Amniotic epithelial cell (primary cell): ENCODE measurements around the gene TMEM8B.

Experiments used
- DNase-seq: peaks from one replicate; pipeline ENCODE4 v3.0.0-alpha.2; 2010; ENCODE audit warnings: low read depth

The TMEM8B gene, protein sequence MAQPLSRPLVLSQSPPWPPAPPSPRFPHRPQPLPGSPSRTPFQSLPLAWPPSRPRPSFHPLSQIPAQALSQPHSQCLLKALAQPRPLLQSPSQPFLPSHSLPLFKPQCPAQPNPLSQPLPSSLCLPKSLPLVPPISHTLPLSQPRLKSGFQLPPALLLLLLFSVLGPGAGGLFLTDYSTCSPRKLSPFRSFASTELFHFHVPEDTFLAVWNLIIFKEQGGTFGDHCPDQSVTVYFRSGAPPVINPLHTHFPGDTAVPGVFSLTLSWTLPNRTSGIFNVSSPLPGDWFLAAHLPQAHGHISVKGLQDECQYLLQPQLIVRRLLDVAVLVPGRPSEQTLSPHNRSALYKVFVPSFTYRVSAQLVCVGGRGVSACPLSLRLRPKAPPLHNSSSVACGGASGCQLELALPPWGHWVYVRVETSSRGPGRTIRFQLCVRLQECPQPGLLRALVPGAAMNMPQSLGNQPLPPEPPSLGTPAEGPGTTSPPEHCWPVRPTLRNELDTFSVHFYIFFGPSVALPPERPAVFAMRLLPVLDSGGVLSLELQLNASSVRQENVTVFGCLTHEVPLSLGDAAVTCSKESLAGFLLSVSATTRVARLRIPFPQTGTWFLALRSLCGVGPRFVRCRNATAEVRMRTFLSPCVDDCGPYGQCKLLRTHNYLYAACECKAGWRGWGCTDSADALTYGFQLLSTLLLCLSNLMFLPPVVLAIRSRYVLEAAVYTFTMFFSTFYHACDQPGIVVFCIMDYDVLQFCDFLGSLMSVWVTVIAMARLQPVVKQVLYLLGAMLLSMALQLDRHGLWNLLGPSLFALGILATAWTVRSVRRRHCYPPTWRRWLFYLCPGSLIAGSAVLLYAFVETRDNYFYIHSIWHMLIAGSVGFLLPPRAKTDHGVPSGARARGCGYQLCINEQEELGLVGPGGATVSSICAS

DNA sequence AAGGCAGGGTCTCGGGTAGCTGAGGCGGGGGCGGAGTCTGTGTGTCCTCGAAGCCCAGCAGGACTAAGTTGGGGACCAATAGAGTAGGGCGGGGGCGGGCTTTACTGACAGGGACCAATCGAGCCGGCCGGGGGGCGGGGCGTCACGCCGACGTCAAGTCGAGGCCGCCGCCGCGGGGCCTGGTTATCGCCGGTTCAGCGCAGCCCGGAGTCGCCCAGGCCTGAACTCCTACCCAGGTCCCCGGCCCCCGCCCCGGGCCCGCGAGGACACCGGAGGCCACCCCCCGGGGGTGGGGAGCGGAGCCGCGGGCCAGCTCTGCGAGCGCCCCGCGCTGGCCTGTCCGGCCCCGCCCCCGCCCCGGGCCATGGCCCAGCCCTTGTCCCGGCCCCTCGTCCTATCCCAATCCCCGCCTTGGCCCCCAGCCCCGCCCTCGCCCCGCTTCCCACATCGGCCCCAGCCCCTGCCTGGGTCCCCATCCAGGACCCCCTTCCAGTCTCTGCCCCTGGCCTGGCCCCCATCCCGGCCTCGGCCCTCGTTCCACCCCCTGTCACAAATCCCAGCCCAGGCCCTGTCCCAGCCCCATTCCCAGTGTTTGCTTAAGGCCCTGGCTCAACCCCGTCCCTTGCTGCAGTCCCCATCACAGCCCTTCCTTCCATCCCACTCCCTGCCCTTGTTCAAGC lies at the start of gene TMEM8B:
TMEM8B (plus strand) TSS at position 145 of the 680 bp plus-strand sequence; CDS start at position 365, 220 bp downstream.
- DNase-seq = peak; percentile 84

DNA sequence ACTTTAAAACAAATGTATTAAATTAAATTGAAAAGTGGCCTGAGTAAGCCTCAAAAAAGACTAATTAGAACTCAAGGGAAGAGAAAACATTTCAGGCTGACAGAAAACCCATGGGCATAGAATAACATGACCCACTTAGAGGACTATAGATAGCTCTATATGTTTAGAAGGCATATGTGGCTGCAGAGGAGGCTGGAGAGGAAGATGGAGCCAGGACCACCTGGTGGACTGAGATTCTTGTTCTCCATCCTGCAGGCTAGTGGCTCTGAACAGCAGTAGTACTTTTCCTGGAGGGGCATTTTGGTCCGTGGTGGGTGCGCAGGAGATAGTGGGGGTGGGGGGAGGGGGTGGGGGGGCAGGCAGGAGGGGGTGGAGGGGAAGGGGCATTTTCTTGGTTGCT lies 48.0 kb upstream of the TMEM8B start:
- DNase-seq = no peak

DNA sequence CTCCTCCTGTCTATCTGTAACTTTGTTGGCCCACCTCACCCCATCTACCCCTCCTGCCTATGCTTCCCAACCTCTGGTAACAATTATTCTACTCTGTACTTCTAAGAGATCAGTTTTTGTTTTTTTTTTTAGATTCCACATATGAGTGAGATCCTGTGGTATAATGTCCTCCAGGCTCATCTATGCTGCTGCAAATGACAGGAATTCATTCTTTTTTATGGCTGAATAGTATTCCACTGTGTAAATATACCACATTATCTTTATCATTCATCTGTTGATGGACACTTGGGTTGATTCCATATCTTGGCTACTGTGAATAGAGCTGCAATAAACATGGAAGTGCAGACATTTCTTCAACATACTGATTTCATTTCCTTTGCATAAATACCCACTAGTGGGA lies 45.6 kb upstream of the TMEM8B start:
- DNase-seq = no peak

- DNase-seq = no peak
Measured at GRCh38 chr9:35789541-35789940, 39.5 kb upstream of the TMEM8B start.

- no peak for DNase-seq
Measured at GRCh38 chr9:35790025-35790384, 39.0 kb upstream of the TMEM8B start.

DNA sequence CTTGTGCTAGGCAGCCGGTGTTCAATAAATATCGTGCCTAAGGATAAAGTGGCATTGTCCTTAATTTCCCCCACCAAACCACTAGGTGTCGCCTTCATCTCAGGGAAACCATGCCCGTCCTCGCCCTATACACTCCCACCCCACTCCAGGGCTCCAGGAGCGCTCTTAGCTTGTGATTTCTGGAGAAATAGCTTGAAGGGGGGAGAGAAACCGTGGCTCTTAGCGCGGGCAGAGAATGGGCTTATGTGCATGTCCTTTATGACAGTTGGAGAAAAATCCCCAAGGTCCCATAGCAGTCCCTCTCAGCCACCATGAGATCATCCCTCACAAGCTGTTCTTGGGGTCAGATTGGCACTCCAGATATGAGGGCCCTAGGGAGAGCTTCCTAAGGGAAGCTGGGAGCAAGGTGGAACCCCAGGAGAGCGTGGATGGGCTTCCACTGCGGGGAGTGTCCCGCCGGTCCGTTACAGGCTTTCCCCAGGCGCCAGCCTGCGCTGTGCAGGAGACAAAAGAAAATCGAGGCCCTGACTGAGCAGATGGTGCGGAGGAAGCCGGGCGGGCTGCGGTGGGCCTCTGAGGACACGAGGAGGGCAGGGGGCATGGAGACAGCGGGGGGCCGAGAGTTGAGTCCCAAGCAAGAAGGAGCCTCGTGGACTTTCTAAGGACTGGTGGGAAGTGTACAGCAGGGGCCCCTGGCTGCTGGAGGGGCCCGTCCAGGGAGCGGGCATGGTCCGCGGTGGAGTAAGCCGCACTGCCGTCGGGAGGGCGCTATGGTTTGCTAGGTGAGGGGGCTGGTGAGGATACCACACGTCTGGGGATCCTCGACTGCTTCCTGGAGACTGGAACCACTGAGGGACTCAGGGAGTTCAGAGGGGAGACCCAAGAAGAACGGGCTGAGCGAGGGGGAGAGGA lies 38.4 kb upstream of the TMEM8B start:
- peak; percentile 79 for DNase-seq

DNA sequence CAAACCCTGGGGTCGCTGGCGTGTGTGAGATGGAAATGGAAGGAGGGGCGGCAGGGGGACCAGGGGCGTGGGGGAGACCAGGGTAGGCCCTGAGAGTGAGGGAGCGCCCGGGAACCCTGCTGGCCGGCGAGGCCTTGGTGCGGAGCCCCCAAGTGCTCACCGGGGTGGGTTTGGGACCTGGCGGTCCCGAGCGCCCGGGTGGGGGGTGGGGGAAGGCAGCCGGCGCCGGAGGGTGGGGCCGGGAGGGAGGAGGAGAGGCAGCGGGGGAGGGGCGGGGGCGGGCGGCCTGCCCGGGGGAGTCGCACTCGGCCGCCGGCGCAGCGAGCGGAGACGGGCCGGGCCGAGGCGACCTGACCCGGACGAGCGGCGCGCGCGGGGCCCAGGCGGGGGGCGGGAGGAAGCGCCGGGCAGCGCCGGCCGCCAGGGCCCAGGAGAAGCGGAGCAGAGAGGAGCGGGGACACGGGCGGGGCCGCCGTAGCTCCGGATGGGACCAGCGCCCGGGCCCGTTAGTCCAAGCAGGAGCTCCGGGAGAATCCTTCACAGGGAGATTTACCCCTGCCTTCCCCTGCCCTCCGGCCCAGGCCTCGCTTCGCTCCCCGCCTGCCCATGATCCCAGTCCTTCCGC lies 37.6 kb upstream of the TMEM8B start, which contains the start of gene NPR2:
NPR2 (plus strand) TSS at position 295 of the 625 bp plus-strand sequence. CDS start 818 bp downstream, outside the sequence.
- peak; percentile 24 for DNase-seq

DNA sequence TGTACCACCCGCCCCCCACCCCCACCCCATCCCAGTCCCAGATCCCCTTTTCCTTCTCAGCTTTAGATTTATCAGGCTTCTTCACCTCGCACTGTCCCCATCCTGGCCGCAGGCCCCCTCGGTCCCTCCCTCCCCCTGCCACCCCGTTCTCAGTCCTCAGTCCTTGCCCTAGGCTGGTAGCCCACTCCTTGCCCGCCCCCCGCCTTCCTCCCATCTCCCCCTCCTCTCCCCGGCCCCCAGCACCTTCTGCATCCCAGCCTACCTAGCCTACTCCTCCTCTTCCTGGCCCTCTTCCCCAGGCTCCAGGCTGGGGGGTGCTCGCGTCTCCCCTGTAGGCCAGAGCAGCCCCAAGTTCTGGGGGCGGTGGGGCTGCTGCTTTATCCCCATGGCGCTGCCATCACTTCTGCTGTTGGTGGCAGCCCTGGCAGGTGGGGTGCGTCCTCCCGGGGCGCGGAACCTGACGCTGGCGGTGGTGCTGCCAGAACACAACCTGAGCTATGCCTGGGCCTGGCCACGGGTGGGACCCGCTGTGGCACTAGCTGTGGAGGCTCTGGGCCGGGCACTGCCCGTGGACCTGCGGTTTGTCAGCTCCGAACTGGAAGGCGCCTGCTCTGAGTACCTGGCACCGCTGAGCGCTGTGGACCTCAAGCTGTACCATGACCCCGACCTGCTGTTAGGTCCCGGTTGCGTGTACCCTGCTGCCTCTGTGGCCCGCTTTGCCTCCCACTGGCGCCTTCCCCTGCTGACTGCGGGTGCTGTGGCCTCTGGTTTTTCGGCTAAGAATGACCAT lies 36.8 kb upstream of the TMEM8B start:
- no peak for DNase-seq

- DNase-seq = no peak
Measured at GRCh38 chr9:35792826-35793225, 36.2 kb upstream of the TMEM8B start.

DNA sequence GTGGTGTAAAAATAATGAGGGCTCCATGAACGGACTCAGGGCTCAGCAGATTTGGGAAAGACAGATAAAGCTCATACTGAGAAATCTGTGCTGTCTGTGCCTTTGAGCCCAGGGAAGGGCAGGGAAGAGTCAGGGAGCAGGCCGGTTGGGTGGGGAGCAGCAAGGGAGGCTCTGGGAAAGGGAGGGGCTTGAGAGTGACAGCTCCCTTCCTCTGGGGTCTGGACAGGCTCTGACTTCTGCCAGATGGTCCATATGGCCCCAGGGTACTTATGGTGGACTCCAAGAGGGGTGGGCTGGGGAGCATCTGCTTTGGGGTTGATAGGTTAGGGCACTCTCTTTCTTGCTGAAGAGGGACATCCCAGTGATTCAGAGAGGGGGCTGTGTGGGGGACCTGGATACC lies 35.6 kb upstream of the TMEM8B start:
- no peak for DNase-seq

DNA sequence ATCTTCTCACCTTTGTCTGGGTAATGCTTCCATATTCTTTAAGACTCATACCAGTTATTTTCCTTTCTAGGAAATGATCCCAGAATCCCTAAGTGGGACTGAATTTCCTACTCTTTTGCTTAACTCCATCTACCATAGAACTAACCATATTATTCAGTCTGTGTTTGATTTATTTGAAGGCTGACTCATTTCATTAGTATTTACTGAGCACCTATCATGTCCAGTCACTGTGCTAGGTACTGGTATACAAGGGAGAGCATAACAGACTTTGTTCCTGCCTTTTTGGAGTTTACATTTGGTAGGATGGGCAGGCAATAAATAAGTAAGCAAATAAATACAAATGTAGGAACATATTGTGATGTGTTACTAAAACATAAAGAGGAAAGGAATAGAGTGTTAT lies 33.3 kb upstream of the TMEM8B start:
- peak; percentile 46 for DNase-seq

DNA sequence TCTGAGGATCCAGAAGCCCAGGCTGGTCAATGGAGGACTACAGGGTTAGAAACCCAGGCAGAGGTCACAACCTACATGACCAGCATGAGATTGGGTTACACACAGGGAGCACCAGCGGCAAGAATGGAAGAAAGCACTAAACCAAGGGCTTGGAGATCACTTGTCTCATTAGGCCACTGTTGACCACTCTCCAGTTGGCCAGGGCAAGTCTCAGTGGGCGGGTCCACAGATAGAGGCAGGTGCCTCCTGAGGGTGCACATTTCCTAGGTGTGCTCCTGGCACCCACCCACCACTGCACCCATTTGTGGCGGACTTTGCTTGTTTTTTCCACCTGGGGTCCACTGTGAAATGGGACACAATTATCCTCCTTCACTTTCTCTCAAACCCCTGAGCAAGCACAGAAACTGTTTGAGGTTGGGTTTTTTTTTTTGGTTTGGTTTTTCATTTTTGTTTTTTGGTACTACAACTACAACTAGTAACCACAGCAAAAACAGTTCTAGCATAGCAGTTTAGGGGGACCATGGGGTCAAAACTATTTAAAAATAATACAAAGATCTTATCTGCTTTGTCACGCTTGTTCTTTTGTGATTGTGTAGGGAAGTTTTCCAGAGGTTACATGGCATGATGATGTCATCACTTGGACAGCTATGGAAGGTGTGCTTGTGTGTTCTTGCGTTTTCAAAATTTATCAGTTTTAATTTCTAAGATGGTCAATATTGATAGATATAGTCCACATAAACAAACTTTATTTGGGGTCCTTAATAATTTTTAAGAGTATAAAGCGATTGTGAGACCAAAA lies 31.5 kb upstream of the TMEM8B start:
- no peak for DNase-seq

DNA sequence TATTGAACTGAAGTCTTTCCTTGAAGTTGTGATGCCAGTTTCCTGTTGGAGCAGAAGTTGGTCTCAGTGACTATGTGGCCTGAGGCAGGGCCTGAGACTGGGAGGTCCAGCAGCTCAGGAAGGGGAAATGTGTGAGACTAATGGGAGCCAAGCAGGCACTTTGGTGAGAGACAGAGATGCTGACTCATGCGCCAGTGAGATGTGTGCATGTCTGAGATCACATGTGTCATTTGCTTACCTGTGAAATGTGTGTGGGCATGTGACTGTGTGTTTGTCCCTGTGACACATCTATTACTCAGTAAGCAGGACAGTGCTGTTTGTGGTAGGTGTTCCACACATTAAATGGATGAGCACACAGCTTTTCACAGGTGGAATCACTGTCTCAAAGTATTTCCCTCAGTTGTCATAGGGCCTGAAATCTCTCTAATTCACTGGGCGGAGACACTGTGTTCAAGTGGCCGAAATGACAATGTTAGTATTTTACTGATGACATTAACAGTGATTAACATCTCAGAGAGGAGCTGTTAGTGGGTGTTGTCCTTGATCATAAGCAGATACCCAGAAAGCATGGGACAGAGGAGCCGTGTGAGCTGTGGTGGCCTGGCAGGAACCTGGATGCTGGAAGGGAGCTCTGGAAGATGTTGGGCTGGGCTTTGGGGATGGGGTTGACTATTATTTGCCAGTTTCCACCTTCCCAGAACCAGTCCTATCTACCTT lies 30.2 kb upstream of the TMEM8B start:
- no peak for DNase-seq

DNA sequence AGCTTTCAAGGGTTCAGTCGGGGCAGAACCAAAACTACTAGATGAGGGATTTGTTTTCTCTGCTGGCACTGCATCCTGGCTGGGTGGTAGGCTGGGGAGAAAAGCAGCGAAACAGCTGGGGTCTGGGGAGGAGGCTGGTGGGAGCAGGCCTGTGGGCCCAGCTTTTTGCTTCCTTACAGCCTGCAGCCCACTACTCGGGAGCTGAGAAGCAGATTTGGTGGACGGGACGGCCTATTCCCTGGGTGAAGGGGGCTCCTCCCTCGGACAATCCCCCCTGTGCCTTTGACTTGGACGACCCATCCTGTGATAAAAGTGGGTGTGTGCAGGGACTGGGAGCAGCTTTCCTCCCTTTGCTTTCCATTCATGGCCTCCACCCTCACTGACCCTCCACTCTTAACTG lies 28.5 kb upstream of the TMEM8B start:
- DNase-seq = no peak

- no peak for DNase-seq
Measured at GRCh38 chr9:35801328-35802128, 27.5 kb upstream of the TMEM8B start.

- no peak for DNase-seq
Measured at GRCh38 chr9:35806101-35806500, 22.9 kb upstream of the TMEM8B start.

- DNase-seq = no peak
Measured at GRCh38 chr9:35808433-35808832, 20.6 kb upstream of the TMEM8B start.

- DNase-seq = no peak
Measured at GRCh38 chr9:35810122-35810521, 18.9 kb upstream of the TMEM8B start.
